Esophagus squamous epithelium (tissue), 4 donors: ENCODE measurements around the gene PLCB4.

Experiments used
- CTCF ChIP-seq, 6 experiments: fragments of 450-650 bp in 4 of 6; fragments of 200-600 bp in 2 of 6; sonication (generic) in 2 of 6; IDR thresholded peaks; one replicate each; pipeline ENCODE4 v1.5.1; 2016 to 2019; ENCODE audit warnings: antibody characterized with exemption in 6 of 6, mild to moderate bottlenecking in 4 of 6, moderate library complexity in 4 of 6
- POLR2A ChIP-seq, 4 donors: fragments of 450-650 bp; IDR thresholded peaks; one replicate each; pipeline ENCODE4 v1.6.1; 2017; ENCODE audit warnings: antibody characterized with exemption in 4 of 4, mild to moderate bottlenecking in 4 of 4, moderate library complexity in 3 of 4

DNA sequence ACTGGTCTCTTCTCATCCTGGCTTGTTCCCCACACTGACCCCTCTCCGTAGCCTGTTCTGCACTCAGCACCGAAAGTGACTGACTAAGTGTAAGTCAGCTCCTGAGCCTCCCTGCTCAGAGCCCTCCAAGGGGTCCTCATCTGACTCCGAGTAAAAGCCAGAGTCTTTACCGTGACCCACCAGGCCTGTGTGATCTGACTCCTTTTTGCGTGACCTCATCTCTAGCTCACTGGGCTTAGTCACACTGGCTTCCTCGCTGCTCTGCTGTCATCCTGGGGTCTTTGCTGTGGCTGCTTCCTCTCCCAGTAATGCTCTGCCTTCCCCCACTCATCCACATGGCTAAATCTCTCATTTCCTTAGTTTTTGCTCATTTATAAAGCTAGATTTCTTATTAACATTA is 116.6 kb downstream of the PLCB4 start:
- TF ChIP-seq POLR2A (IDR thresholded peaks at IDR 0.05) (no peak), CTCF (IDR thresholded peaks at IDR 0.05) (no peak)
